Activated CD8-positive, alpha-beta memory T cell treated with anti-CD3 and anti-CD28 coated beads for 36 hours (primary cell): ENCODE measurements around the gene PAX7. TPM values are rescaled to one million over a fixed set of nuclear protein-coding genes. Genes with fewer than 3 reads are reported as not detected.

Experiments used
- CTCF ChIA-PET: fragments of 350-600 bp; sonication (Branson Sonifier 250); formaldehyde crosslinking; loops from one replicate; lab custom pipeline; 2021; ENCODE audit warnings: antibody characterized with exemption; lab: Charles Lee
- POLR2A ChIA-PET: fragments of 350-600 bp; sonication (Branson Sonifier 250); formaldehyde crosslinking; loops from one replicate; lab custom pipeline; 2021; ENCODE audit warnings: antibody characterized with exemption; lab: Charles Lee
- total RNA-seq, 2 experiments: library from RNA; stranded (reverse); gene quantifications; one replicate each; pipeline ENCODE4 v1.2.3, GENCODE V29; 2021

The PAX7 gene
- total RNA-seq, 2 experiments from 2014 or later = not detected

GRCh38 chr1:18768086-18768485, 137.4 kb downstream of the PAX7 start:
- CTCF ChIA-PET = no interaction called here
- POLR2A ChIA-PET = no interaction called here

DNA sequence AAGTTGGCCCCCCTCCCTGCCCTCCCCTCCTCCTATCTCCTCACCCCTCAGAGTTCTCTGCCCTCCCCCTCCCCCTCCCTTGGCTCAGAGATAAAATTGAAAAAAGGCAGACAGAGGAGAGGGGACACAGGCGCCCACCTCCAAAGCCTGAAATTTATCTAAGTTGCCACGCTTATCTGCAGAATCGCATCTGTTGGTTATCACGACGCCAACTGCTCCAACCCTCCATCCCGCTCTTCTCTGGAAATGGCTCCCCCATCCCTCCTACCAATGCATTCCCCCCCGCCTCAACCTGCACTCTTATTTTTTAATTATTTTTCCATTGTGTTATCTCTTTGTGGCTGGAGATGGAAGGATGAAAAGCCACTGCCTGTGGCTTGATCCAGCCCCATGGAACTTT, 138.5 kb downstream of the PAX7 start:
- POLR2A ChIA-PET = no interaction called here
- CTCF ChIA-PET = no interaction called here

GRCh38 chr1:18770799-18771198, 140.2 kb downstream of the PAX7 start:
- CTCF ChIA-PET = no interaction called here
- POLR2A ChIA-PET = no interaction called here

DNA sequence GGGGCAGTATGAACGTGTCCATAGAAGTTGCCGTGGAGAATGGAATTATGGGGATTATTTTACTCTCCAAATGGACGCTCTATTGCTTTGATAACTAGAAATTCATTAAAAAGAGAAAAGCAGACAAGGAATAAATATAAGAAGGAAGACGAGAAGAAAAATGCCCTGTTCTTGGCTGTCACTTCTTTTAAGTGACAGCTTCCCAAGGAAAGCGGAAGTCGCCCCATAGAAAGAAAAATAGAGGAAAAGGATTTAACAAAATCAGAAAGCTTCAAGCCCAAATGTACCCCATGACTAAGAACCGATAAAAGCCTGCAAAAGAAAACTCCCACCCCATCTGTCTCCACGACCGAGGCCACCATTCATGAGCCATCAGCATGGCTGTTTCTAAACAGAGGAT, 143.1 kb downstream of the PAX7 start:
- ChIA-PET POLR2A (no interaction called here), CTCF (no interaction called here)

GRCh38 chr1:18775341-18775740, 144.7 kb downstream of the PAX7 start:
- CTCF ChIA-PET = no interaction called here

DNA sequence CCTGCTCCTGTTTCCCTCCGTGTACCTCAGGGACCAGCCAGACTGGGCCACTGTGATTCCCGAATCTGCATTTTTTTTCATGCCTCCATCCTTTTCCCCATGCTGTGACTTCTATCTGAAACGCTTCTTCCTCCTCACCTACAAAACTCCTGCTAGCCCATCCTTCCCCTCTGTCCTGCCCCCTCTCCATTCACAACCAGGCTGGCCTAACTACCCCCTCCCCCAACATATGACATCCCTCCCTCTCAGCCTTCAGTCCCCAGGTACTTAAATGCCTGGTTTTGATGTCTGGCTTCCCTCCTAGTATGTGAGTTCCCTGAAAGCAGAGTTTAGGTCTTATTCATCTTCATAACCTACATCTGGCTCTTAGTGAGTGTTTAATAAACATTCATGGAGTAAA, 146.1 kb downstream of the PAX7 start:
- CTCF ChIA-PET = no interaction called here
- POLR2A ChIA-PET = no interaction called here

More at GRCh38 chr1:18775341-18775740, 144.7 kb downstream of the PAX7 start:
- POLR2A ChIA-PET = no interaction called here

DNA sequence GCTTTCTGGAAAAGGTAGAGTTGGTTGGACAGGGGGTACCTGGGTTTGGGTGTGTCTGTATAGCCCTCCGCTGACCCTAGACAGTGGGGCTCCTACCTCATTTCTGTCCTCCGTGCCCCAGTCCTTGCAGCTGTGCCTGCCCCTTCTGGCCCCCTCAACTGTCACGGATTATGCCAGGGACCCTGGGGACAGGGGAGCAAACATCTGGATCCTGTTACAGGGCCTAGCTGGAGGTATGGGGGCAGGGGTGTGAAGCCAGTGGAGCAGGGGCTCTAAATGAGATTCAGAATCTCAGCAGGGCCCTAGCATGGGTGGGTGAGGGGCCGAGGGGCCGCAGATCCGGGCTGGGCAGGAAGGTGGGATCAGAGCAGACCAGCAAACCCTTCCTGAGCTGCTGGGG, 147.8 kb downstream of the PAX7 start:
- ChIA-PET POLR2A (no interaction called here), CTCF (no interaction called here)

DNA sequence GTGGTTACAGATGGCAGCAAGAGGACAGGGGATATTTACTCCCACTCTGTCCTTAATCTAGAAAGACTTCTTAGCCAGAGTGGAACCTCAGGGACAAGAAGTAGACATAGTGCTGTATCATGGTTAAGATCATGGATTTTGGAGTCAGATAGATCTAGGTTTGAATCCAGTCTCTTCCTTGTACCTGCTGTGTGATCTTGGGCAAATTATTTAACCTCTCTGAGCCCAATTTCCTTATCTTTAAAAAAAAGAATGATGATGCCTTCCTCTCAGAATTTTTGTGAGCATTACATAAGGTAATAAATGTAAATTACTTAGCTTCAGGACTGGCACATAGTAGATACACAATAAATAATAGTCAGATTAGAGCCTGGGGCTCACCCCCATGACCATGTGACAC, 150.4 kb downstream of the PAX7 start:
- CTCF ChIA-PET = no interaction called here
- POLR2A ChIA-PET = no interaction called here

- ChIA-PET POLR2A (no interaction called here), CTCF (interaction anchor here (0.7 kb wide), 1 partner anchor 924 kb away, joined by 3 read pairs; no protein-coding TSS in a partner anchor)
Measured at GRCh38 chr1:18783705-18784481, 153.2 kb downstream of the PAX7 start.

DNA sequence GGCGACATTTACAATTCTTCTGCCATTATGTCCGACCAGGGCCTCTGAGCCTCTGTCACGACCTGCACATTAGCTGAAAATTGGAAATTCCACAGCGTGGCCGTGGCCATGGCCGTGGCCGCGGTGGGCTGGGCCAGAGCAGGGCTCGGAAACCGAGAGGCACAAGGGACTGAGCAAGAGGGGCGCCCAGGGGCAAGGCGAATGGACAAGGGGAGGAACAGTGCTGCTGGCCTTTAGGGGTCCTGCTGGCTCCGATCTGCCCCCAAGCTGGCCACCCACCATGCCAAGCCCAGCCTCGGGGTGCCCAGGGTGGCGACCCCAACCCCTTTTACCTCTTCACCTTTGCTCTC, 153.8 kb downstream of the PAX7 start:
- CTCF ChIA-PET = no interaction called here
- POLR2A ChIA-PET = no interaction called here

DNA sequence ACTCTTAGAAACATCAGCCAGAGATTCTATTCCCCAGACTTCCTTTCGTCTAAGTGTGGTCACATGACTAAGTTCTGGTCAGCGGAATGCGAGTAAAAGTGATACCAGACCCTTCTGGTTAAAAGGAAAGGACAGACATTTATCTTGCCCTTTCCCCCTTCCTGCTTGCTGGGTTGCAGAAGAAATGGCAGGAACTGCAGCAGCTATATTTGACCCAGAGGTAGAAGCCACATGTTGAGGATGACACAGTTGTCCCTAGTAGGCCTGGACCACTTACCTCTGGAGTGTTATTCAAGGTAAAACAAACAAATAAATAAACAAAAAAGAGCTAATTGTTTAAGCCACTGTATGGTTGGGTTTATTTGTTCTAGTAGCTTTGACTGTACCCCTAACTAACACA, 155.5 kb downstream of the PAX7 start:
- CTCF ChIA-PET = no interaction called here
- POLR2A ChIA-PET = no interaction called here

- POLR2A ChIA-PET = no interaction called here
Measured at GRCh38 chr1:18787825-18788385, 157.3 kb downstream of the PAX7 start.

GRCh38 chr1:18789246-18789645, 158.6 kb downstream of the PAX7 start:
- POLR2A ChIA-PET = no interaction called here
- CTCF ChIA-PET = no interaction called here

More at GRCh38 chr1:18787825-18788385, 157.3 kb downstream of the PAX7 start:
- CTCF ChIA-PET = no interaction called here

- CTCF ChIA-PET = no interaction called here
- POLR2A ChIA-PET = no interaction called here
Measured at GRCh38 chr1:18792747-18793146, 162.1 kb downstream of the PAX7 start.

GRCh38 chr1:18793164-18793563, 162.5 kb downstream of the PAX7 start:
- ChIA-PET CTCF (no interaction called here), POLR2A (no interaction called here)

DNA sequence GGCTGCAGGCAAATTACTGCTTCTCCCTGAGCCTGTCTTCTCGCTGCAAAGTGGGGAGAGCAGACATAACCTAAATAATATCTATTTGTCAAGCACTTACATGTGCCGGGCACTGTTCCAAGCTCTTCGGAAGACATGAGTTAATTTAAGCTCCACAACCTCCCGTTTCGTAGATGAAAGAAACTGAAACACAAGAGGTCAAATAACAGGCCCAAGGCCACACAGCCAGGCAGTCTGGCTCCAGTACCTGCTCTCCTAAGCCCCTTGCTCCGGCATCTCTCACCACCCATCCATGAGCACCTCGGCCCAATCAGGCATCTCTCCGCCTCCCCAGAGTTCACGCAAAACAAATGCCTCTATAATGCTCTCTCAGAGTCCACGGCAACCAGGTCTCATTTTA, 163.4 kb downstream of the PAX7 start:
- POLR2A ChIA-PET = no interaction called here
- CTCF ChIA-PET = no interaction called here

- CTCF ChIA-PET = no interaction called here
- POLR2A ChIA-PET = no interaction called here
Measured at GRCh38 chr1:18794561-18794960, 163.9 kb downstream of the PAX7 start.

- POLR2A ChIA-PET = no interaction called here
Measured at GRCh38 chr1:18795002-18795689, 164.5 kb downstream of the PAX7 start.

GRCh38 chr1:18796950-18797349, 166.3 kb downstream of the PAX7 start:
- ChIA-PET CTCF (no interaction called here), POLR2A (no interaction called here)

More at GRCh38 chr1:18795002-18795689, 164.5 kb downstream of the PAX7 start:
- CTCF ChIA-PET = no interaction called here
